GM12878 (cell line): ENCODE data around the gene GID4. TPM values are rescaled to one million over a fixed set of nuclear protein-coding genes. Genes with fewer than 3 reads are reported as not detected.

Experiments
- BCL11A ChIP-seq: IDR thresholded peaks from 2 replicates; pipeline ENCODE4 v1.6.1; 2011; ENCODE audit warnings: low read depth, low read length
- CEBPB ChIP-seq, 2 experiments: fragments of 150-350 bp in 1 of 2; IDR thresholded peaks; 2 replicates each; pipeline ENCODE4 v1.6.1; 2012 to 2014; ENCODE audit warnings: low read depth in 2 of 2, low read length in 2 of 2, borderline replicate concordance in 1 of 2, inconsistent platforms in 1 of 2
- CREB1 ChIP-seq: IDR thresholded peaks from 2 replicates; pipeline ENCODE4 v1.6.1; 2012; ENCODE audit warnings: low read depth, mild to moderate bottlenecking, inconsistent platforms
- CREM ChIP-seq: IDR thresholded peaks from 2 replicates; pipeline ENCODE4 v1.6.1; 2014; ENCODE audit warnings: antibody characterized with exemption, low read depth
- FOXM1 ChIP-seq: IDR thresholded peaks from 2 replicates; pipeline ENCODE4 v1.6.1; 2012; ENCODE audit warnings: low read depth, mild to moderate bottlenecking, inconsistent platforms, low read length, moderate library complexity
- HDAC2 ChIP-seq: fragments of 200-600 bp; sonication (generic); IDR thresholded peaks from 2 replicates; pipeline ENCODE4 v1.6.1; 2017
- IRF3 ChIP-seq: fragments of 450-650 bp; IDR thresholded peaks from 2 replicates; pipeline ENCODE4 v1.6.1; 2014; ENCODE audit warnings: mild to moderate bottlenecking
- JUNB ChIP-seq: IDR thresholded peaks from 2 replicates; pipeline ENCODE4 v1.6.1; 2016; ENCODE audit warnings: antibody characterized with exemption, mild to moderate bottlenecking
- KAT2A ChIP-seq: conservative IDR thresholded peaks from 2 replicates; pipeline ENCODE4 v1.6.1; 2011; ENCODE audit warnings: low read depth, low read length; ENCODE audit not compliant: control insufficient read depth
- MXI1 ChIP-seq: fragments of 150-350 bp; IDR thresholded peaks from 2 replicates; pipeline ENCODE4 v1.6.1; 2011; ENCODE audit warnings: low read depth, mild to moderate bottlenecking, inconsistent platforms, low read length, improper control_type of control experiment
- NFYB ChIP-seq: IDR thresholded peaks from 2 replicates; pipeline ENCODE4 v1.6.1; 2011; ENCODE audit warnings: low read depth, mild to moderate bottlenecking, low read length, improper control_type of control experiment, moderate library complexity; ENCODE audit not compliant: insufficient read depth
- NRF1 ChIP-seq: conservative IDR thresholded peaks from 2 replicates; pipeline ENCODE4 v1.6.1; 2011; ENCODE audit warnings: mild to moderate bottlenecking, low read depth, low read length, improper control_type of control experiment
- RAD21 ChIP-seq: IDR thresholded peaks from 2 replicates; pipeline ENCODE4 v1.6.1; 2011; ENCODE audit warnings: mild to moderate bottlenecking, low read depth, low read length, moderate library complexity; ENCODE audit not compliant: insufficient read depth
- SMARCA5 ChIP-seq: fragments of 450-650 bp; IDR thresholded peaks from 2 replicates; pipeline ENCODE4 v1.6.1; 2017; ENCODE audit warnings: mild to moderate bottlenecking
- SMC3 ChIP-seq: IDR thresholded peaks from 2 replicates; pipeline ENCODE4 v1.6.1; 2011; ENCODE audit warnings: low read length, improper control_type of control experiment, borderline replicate concordance
- SPI1 ChIP-seq: IDR thresholded peaks from 2 replicates; pipeline ENCODE4 v1.6.1; 2011; ENCODE audit warnings: low read depth, mild to moderate bottlenecking, low read length, moderate library complexity, borderline replicate concordance; ENCODE audit not compliant: insufficient read depth
- TARDBP ChIP-seq: IDR thresholded peaks from 2 replicates; pipeline ENCODE4 v1.6.1; 2016; ENCODE audit warnings: borderline replicate concordance
- YY1 ChIP-seq: IDR thresholded peaks from 2 replicates; pipeline ENCODE4 v1.6.1; 2011; ENCODE audit warnings: low read depth, mild to moderate bottlenecking, low read length
- ZZZ3 ChIP-seq: IDR thresholded peaks from 2 replicates; pipeline ENCODE4 v1.6.1; 2011; ENCODE audit warnings: low read depth; ENCODE audit not compliant: control insufficient read depth, insufficient read length
- polyA plus RNA-seq, 11 experiments: library from polyadenylated mRNA; depleted of rRNA in 4 of 11; unstranded in 6 of 11; stranded (reverse) in 5 of 11; fragments of >200 nt; fragmentation: Nextera tagmentation in 4 of 11; fragmentation: Illumina TruSeq in 1 of 11; extraction: Ambion mirVana in 4 of 11; extraction: Trizol in 1 of 11; gene quantifications; 1 replicate in 1 of 11; 2 replicates in 10 of 11; pipeline versions ENCODE4 v1.2.1 to v1.2.3, GENCODE V29; 2011 to 2016; ENCODE audit warnings: inconsistent platforms in 2 of 11, missing spikeins in 2 of 11, low read depth in 1 of 11
- total RNA-seq, 4 experiments: library from RNA; depleted of rRNA in 3 of 4; stranded (reverse); fragments of >200 nt in 3 of 4; fragmentation: Illumina TruSeq in 1 of 4; extraction: Trizol in 1 of 4; gene quantifications; 2 replicates each; pipeline versions ENCODE4 v1.2.1 to v1.2.3, GENCODE V29; 2013 to 2021
- TF ChIP-seq, protein P1 (sequence below): fragments of 450-650 bp; IDR thresholded peaks from 2 replicates; pipeline ENCODE4 v1.6.1; 2018; ENCODE audit warnings: mild to moderate bottlenecking, low read depth, moderate library complexity; ENCODE audit not compliant: partially characterized antibody
- TF ChIP-seq, protein P2 (sequence below): IDR thresholded peaks from 2 replicates; pipeline ENCODE4 v1.6.1; 2011; ENCODE audit warnings: low read depth, low read length, improper control_type of control experiment, borderline replicate concordance
- TF ChIP-seq, protein P3 (sequence below): IDR thresholded peaks from 2 replicates; pipeline ENCODE4 v1.6.1; 2012; ENCODE audit warnings: mild to moderate bottlenecking, low read depth, low read length
- TF ChIP-seq, protein P4 (sequence below): IDR thresholded peaks from 2 replicates; pipeline ENCODE4 v1.6.1; 2011; ENCODE audit warnings: low read depth, mild to moderate bottlenecking, low read length, moderate library complexity, borderline replicate concordance; ENCODE audit errors: extremely low read depth

GID4 gene
- total and polyA plus RNA-seq, 10 of the 15 experiments (the other 5 are each of a cell fraction or from before 2014, with no cell fraction given) = 0.93 to 7.3 (median 3.6) TPM

DNA sequence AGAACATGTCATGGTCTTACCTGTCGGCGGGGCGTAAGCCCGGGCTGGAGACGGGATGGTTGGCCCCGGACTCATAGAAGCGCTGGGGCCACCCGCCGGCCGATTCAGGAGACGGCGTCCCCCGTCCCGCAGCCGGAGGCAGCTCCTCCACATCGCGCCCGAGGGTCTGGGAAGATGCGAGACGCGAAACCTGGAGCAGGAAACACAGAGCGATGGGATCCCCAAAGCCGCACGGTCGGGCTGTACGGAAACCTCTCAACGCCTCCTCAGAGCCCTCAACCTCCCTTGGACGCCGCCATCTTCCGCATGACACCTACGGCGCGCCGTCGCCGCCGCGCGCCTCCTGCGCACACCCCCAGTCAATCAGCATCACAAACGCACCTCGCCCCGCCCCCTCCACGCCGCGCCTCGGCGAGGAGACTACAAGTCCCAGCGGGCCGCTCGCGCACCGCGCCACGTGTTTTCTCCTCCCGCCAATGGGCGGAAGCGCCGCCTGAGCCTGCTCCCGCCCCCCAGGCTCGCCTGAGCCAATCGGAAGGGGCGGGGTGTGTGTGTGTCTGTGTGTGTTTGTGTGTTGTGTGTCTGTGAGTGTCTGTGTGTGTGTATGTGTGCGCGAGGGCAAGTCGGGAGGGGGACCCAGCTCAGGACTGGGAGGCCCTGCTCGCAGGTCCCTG, at the start of gene GID4, which contains the start of gene ATPAF2 (continued):
- TF ChIP-seq SPI1 = 0 out of 2 replicates have a peak, but pooled peaks have one; percentile 10
- no peak for TF ChIP-seq RAD21
- peak; percentile 75 for TF ChIP-seq NRF1
- no peak for TF ChIP-seq KAT2A
- TF ChIP-seq, protein P1, sequence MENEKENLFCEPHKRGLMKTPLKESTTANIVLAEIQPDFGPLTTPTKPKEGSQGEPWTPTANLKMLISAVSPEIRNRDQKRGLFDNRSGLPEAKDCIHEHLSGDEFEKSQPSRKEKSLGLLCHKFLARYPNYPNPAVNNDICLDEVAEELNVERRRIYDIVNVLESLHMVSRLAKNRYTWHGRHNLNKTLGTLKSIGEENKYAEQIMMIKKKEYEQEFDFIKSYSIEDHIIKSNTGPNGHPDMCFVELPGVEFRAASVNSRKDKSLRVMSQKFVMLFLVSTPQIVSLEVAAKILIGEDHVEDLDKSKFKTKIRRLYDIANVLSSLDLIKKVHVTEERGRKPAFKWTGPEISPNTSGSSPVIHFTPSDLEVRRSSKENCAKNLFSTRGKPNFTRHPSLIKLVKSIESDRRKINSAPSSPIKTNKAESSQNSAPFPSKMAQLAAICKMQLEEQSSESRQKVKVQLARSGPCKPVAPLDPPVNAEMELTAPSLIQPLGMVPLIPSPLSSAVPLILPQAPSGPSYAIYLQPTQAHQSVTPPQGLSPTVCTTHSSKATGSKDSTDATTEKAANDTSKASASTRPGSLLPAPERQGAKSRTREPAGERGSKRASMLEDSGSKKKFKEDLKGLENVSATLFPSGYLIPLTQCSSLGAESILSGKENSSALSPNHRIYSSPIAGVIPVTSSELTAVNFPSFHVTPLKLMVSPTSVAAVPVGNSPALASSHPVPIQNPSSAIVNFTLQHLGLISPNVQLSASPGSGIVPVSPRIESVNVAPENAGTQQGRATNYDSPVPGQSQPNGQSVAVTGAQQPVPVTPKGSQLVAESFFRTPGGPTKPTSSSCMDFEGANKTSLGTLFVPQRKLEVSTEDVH = no peak
- TF ChIP-seq MXI1 = peak; percentile 88
- no peak for TF ChIP-seq JUNB
- TF ChIP-seq, protein P2, sequence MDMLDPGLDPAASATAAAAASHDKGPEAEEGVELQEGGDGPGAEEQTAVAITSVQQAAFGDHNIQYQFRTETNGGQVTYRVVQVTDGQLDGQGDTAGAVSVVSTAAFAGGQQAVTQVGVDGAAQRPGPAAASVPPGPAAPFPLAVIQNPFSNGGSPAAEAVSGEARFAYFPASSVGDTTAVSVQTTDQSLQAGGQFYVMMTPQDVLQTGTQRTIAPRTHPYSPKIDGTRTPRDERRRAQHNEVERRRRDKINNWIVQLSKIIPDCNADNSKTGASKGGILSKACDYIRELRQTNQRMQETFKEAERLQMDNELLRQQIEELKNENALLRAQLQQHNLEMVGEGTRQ = peak; percentile 95
- TF ChIP-seq BCL11A = no peak
- TF ChIP-seq, protein P3, sequence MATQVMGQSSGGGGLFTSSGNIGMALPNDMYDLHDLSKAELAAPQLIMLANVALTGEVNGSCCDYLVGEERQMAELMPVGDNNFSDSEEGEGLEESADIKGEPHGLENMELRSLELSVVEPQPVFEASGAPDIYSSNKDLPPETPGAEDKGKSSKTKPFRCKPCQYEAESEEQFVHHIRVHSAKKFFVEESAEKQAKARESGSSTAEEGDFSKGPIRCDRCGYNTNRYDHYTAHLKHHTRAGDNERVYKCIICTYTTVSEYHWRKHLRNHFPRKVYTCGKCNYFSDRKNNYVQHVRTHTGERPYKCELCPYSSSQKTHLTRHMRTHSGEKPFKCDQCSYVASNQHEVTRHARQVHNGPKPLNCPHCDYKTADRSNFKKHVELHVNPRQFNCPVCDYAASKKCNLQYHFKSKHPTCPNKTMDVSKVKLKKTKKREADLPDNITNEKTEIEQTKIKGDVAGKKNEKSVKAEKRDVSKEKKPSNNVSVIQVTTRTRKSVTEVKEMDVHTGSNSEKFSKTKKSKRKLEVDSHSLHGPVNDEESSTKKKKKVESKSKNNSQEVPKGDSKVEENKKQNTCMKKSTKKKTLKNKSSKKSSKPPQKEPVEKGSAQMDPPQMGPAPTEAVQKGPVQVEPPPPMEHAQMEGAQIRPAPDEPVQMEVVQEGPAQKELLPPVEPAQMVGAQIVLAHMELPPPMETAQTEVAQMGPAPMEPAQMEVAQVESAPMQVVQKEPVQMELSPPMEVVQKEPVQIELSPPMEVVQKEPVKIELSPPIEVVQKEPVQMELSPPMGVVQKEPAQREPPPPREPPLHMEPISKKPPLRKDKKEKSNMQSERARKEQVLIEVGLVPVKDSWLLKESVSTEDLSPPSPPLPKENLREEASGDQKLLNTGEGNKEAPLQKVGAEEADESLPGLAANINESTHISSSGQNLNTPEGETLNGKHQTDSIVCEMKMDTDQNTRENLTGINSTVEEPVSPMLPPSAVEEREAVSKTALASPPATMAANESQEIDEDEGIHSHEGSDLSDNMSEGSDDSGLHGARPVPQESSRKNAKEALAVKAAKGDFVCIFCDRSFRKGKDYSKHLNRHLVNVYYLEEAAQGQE = no peak
- no peak for TF ChIP-seq FOXM1
- peak; percentile 98 for TF ChIP-seq NFYB
- TF ChIP-seq TARDBP = peak; percentile 94
- TF ChIP-seq IRF3 = peak; percentile 92
- no peak for TF ChIP-seq ZZZ3
- TF ChIP-seq, protein P4, sequence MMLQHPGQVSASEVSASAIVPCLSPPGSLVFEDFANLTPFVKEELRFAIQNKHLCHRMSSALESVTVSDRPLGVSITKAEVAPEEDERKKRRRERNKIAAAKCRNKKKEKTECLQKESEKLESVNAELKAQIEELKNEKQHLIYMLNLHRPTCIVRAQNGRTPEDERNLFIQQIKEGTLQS = peak; percentile 87
- TF ChIP-seq CREB1 = peak; percentile 97
- TF ChIP-seq SMARCA5 = no peak
- TF ChIP-seq CEBPB (IDR thresholded peaks at IDR 0.05; ENCODE audit: borderline replicate concordance in 1 of 2, low read depth in 2 of 2, low read length in 2 of 2) = no peak
- no peak for TF ChIP-seq HDAC2
- TF ChIP-seq SMC3 = no peak
- peak; percentile 99 for TF ChIP-seq YY1
- peak; percentile 97 for TF ChIP-seq CREM
